IMR-90 (cell line): ENCODE data around the gene SNAP91.

Source experiments
- BHLHE40 ChIP-seq: fragments of 150-350 bp; IDR thresholded peaks from 2 replicates; pipeline ENCODE4 v1.6.1; 2016; ENCODE audit warnings: mild to moderate bottlenecking, low read depth, low read length
- CEBPB ChIP-seq: IDR thresholded peaks from 2 replicates; pipeline ENCODE4 v1.6.1; 2012; ENCODE audit warnings: low read depth, low read length, improper control_type of control experiment
- FOS ChIP-seq: fragments of 150-350 bp; IDR thresholded peaks from 2 replicates; pipeline ENCODE4 v1.6.1; 2016; ENCODE audit warnings: low read depth, low read length
- MAZ ChIP-seq: IDR thresholded peaks from 2 replicates; pipeline ENCODE4 v1.6.1; 2012; ENCODE audit warnings: low read depth, mild to moderate bottlenecking, low read length, improper control_type of control experiment, moderate library complexity, borderline replicate concordance
- MXI1 ChIP-seq: IDR thresholded peaks from 2 replicates; pipeline ENCODE4 v1.6.1; 2012; ENCODE audit warnings: low read depth, mild to moderate bottlenecking, low read length, moderate library complexity, borderline replicate concordance
- NFE2L2 ChIP-seq: fragments of 150-350 bp; IDR thresholded peaks from 2 replicates; pipeline ENCODE4 v1.6.1; 2016; ENCODE audit warnings: low read depth, mild to moderate bottlenecking, low read length
- POLR2A ChIP-seq: IDR thresholded peaks from 2 replicates; pipeline ENCODE4 v1.6.1; 2012; ENCODE audit warnings: mild to moderate bottlenecking, low read depth, low read length
- RAD21 ChIP-seq: IDR thresholded peaks from 2 replicates; pipeline ENCODE4 v1.6.1; 2012; ENCODE audit warnings: low read length, improper control_type of control experiment
- RCOR1 ChIP-seq: IDR thresholded peaks from 2 replicates; pipeline ENCODE4 v1.6.1; 2012; ENCODE audit warnings: mild to moderate bottlenecking, low read length, improper control_type of control experiment; ENCODE audit not compliant: insufficient replicate concordance
- RFX5 ChIP-seq: IDR thresholded peaks from 2 replicates; pipeline ENCODE4 v1.8.0; 2012; ENCODE audit warnings: low read depth, mild to moderate bottlenecking, low read length, moderate library complexity
- TF ChIP-seq, protein P1 (sequence below): conservative IDR thresholded peaks from 2 replicates; pipeline ENCODE4 v1.5.1; 2012; ENCODE audit warnings: mild to moderate bottlenecking, low read depth, low read length, improper control_type of control experiment
- TF ChIP-seq, protein P2 (sequence below): fragments of 150-350 bp; IDR thresholded peaks from 2 replicates; pipeline ENCODE4 v1.6.1; 2017; ENCODE audit warnings: mild to moderate bottlenecking, antibody characterized with exemption, low read length, low read depth

DNA sequence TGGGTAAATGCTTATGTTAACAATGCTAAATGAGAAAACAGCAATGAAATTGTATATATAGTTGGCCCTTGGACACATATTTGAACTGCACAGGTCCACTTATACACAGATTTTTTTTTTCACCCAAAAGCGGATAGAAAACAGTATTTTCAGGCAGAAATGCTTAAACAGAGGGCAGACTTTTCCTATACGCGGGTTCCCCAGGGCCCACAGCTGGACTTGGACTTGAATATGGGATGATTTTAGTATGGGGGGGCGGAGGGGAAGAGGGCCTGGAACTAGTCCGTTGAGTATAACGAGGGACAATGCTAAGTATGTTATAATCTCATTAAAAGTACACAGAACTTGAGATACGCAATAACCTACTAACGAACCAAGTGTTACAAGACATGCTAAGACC is 197.6 kb downstream of the SNAP91 start:
- TF ChIP-seq, protein P1, sequence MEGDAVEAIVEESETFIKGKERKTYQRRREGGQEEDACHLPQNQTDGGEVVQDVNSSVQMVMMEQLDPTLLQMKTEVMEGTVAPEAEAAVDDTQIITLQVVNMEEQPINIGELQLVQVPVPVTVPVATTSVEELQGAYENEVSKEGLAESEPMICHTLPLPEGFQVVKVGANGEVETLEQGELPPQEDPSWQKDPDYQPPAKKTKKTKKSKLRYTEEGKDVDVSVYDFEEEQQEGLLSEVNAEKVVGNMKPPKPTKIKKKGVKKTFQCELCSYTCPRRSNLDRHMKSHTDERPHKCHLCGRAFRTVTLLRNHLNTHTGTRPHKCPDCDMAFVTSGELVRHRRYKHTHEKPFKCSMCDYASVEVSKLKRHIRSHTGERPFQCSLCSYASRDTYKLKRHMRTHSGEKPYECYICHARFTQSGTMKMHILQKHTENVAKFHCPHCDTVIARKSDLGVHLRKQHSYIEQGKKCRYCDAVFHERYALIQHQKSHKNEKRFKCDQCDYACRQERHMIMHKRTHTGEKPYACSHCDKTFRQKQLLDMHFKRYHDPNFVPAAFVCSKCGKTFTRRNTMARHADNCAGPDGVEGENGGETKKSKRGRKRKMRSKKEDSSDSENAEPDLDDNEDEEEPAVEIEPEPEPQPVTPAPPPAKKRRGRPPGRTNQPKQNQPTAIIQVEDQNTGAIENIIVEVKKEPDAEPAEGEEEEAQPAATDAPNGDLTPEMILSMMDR, result no peak
- TF ChIP-seq POLR2A (no peak), MAZ (no peak), MXI1 (no peak), RCOR1 (no peak), CEBPB (no peak), FOS (no peak), RAD21 (no peak), RFX5 (no peak), BHLHE40 (no peak), NFE2L2 (no peak)
- TF ChIP-seq, protein P2, sequence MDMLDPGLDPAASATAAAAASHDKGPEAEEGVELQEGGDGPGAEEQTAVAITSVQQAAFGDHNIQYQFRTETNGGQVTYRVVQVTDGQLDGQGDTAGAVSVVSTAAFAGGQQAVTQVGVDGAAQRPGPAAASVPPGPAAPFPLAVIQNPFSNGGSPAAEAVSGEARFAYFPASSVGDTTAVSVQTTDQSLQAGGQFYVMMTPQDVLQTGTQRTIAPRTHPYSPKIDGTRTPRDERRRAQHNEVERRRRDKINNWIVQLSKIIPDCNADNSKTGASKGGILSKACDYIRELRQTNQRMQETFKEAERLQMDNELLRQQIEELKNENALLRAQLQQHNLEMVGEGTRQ, result no peak
